ENCODE results near the gene ATP5ME. TPM values are rescaled to one million over a fixed set of nuclear protein-coding genes. Genes with fewer than 3 reads are reported as not detected.
A peak's percentile ranks its signal among the peaks of the same experiment; 100 is the strongest.

ATP5ME gene
- total RNA-seq, 2 donors from 2014 or later = 85.1 to 265 TPM

DNA sequence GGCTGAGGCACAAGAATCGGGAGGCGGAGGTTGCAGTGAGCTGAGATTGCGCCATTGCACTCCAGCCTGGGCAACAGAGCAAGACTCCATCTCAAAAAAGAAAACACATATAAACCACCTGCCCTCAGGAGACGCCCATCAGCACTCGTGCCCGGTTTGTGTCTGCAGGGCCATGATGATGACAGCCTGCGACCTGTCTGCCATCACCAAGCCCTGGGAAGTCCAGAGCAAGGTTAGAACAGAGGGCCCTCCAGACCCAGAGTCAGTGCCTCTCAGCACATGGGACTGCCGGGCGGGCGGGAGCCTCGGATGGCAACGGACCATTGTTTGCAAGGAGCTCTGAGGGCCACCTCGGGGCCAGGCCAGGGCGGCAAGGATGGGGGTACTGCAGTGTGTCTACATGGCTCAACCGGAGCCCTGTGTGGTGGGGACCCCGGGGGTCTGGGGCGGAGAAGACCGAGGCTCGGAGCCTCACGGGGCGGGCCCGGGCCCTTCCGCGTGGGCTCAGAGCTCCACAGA, 9.3 kb downstream of the ATP5ME start:
- no peaks in the 10 kb centered on the region for H3K36me3 ChIP-seq
- H3K27ac ChIP-seq = no peak overlapping the region
- no peak overlapping the region for H3K4me3 ChIP-seq
- H3K4me1 ChIP-seq = peaks cover 0 to 18% of the 10 kb centered on the region in 2 donors
- TF ChIP-seq, protein P1, sequence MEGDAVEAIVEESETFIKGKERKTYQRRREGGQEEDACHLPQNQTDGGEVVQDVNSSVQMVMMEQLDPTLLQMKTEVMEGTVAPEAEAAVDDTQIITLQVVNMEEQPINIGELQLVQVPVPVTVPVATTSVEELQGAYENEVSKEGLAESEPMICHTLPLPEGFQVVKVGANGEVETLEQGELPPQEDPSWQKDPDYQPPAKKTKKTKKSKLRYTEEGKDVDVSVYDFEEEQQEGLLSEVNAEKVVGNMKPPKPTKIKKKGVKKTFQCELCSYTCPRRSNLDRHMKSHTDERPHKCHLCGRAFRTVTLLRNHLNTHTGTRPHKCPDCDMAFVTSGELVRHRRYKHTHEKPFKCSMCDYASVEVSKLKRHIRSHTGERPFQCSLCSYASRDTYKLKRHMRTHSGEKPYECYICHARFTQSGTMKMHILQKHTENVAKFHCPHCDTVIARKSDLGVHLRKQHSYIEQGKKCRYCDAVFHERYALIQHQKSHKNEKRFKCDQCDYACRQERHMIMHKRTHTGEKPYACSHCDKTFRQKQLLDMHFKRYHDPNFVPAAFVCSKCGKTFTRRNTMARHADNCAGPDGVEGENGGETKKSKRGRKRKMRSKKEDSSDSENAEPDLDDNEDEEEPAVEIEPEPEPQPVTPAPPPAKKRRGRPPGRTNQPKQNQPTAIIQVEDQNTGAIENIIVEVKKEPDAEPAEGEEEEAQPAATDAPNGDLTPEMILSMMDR (IDR thresholded peaks at IDR 0.05) = no peak
- DNase-seq (ENCODE audit: low spot score) = no peak
- H3K27me3 ChIP-seq = no peaks in the 10 kb centered on the region
- H3K9me3 ChIP-seq = no peaks in the 10 kb centered on the region

DNA sequence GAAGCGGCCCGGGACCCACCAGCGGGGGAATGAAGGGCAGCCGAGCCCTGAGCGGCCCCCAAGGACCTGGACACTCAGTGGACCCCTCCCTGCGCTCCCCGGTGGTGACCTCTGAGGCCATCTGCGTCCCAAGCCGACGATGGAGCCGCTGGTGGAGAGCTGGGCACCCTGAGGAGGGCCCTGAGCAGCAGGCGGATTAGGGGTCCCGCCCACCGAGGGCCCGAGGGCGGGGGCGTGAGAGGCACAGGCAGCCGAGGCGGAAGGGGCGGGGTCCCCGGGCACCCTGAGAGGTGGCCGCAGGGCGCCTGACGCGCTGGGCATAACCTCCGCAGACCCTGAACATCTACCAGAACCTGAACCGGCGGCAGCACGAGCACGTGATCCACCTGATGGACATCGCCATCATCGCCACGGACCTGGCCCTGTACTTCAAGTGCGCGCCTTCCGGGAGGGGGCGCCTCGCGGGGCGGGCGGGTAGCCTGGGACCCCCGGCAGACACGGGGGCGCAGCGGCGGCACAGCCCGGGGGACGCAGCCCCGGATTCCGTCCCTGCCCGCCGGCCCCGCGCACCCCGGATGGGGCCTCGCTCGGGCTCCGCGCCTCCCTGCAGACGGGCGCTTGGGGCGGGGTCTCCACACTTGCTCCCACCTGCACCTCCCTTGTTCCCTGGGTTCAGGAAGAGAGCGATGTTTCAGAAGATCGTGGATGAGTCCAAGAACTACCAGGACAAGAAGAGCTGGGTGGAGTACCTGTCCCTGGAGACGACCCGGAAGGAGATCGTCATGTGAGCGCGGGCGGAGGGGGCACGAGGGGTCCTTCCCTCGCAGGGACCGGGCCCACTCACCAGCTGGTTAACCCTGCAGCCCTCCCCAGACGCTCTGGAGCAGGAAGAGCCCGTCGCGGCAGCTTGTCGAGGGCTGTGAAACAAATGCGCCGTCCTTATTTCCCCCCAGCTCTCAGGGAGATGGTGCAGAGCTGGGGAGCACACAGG, 10.3 kb downstream of the ATP5ME start:
- Histone ChIP-seq H3K4me1 (peaks cover 0 to 18% of the 10 kb centered on the region in 2 donors), H3K4me3 (peak overlapping the region; percentile 74 to 82), H3K27ac (peak overlapping the region; percentile 62 to 69), H3K36me3 (no peaks in the 10 kb centered on the region), H3K9me3 (no peaks in the 10 kb centered on the region), H3K27me3 (no peaks in the 10 kb centered on the region)
- DNase-seq (ENCODE audit: low spot score) = no peak
- TF ChIP-seq, protein P1 (IDR thresholded peaks at IDR 0.05) = no peak

DNA sequence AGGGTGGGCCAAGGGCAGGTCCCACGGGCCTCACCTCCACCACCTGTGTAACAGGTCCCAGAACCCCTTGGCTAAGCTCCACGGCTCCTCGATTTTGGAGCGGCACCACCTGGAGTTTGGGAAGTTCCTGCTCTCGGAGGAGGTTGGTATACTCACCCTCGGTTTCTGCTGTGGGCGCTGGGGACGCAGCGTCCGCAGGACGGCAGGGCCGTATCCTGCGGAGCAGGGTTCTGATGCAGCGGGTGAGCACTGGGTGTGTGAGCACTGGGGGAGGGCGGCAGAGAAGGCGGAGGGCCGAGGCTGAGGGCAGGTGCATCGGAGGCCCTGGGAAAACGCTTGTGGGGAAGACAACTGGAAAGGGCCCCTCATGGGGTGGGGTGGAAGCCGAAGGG, 11.0 kb downstream of the ATP5ME start:
- H3K4me3 ChIP-seq = peak overlapping the region; percentile 74 to 82
- no peaks in the 10 kb centered on the region for H3K27me3 ChIP-seq
- no peaks in the 10 kb centered on the region for H3K9me3 ChIP-seq
- TF ChIP-seq, protein P1 (IDR thresholded peaks at IDR 0.05) = no peak
- DNase-seq (ENCODE audit: low spot score) = no peak
- peaks cover 0 to 18% of the 10 kb centered on the region in 2 donors for H3K4me1 ChIP-seq
- H3K27ac ChIP-seq = peak overlapping the region in 1 of 2 donors; percentile 69
- H3K36me3 ChIP-seq = no peaks in the 10 kb centered on the region

DNA sequence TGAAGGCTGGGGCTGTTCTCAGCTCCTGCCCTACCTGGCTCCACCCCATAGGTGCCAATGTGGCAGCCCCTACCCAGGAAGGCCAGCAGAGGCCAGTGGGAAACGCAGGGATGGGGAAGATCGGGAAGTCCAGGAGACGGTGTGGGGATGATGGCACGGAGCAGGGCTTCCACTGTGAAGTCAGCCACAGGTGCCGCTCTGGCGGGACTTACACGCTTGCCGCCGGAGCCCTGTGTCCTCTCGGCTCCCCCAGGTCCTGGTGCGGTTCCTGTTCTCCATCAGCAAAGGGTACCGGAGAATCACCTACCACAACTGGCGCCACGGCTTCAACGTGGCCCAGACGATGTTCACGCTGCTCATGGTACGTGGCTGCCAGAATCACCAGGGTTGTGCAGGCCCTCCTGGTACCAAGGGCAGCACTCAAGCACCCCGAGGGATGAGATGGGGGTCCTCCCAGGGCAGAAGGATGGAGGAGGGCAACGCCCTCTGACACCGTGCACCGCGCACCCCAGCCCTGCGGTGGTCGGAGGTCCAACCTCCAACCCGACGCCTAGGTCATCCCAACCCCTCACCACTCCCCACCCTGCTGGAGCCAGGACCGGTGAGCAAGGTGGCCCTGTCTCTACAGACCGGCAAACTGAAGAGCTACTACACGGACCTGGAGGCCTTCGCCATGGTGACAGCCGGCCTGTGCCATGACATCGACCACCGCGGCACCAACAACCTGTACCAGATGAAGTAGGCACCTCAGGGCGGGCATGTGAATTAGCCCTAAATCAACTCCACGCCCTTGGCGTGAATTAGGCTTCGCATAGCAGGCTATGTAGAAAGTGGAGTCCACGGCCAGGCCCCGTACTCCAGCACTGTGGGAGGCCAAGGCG, 12.0 kb downstream of the ATP5ME start:
- H3K27ac ChIP-seq = no peak overlapping the region
- no peaks in the 10 kb centered on the region for H3K27me3 ChIP-seq
- peaks cover 0 to 18% of the 10 kb centered on the region in 2 donors for H3K4me1 ChIP-seq
- no peak overlapping the region for H3K4me3 ChIP-seq
- H3K9me3 ChIP-seq = no peaks in the 10 kb centered on the region
- TF ChIP-seq, protein P1 (IDR thresholded peaks at IDR 0.05) = no peak
- DNase-seq (ENCODE audit: low spot score) = no peak
- H3K36me3 ChIP-seq = no peaks in the 10 kb centered on the region

DNA sequence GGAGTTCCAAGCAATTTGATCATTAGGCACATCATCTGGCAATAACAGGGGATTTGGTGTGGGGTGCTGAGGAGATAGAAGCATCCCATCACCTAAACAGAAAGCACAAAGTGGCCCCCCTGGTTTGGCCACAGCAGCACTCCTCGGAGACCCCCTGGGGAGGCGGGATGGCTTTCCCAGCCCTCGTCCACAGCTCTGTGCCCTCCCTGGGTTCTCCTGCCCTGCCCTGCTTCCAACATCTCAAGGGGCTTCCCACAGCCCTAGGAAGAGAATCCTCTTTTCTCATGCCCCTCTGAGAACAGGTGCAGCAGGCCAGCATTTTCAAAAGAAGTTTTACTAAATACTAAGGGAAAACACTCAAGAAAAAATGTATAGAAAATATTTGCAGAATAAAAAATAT, 12.8 kb downstream of the ATP5ME start:
- TF ChIP-seq, protein P1 (IDR thresholded peaks at IDR 0.05) = no peak
- H3K9me3 ChIP-seq = no peaks in the 10 kb centered on the region
- H3K4me1 ChIP-seq = peaks cover 0 to 18% of the 10 kb centered on the region in 2 donors
- H3K4me3 ChIP-seq = no peak overlapping the region
- no peaks in the 10 kb centered on the region for H3K27me3 ChIP-seq
- no peaks in the 10 kb centered on the region for H3K36me3 ChIP-seq
- no peak for DNase-seq (ENCODE audit: low spot score)
- H3K27ac ChIP-seq = no peak overlapping the region
